H1 (cell line): ENCODE data around the gene KRTAP12-2.

ENCODE experiments used
- HDAC6 ChIP-seq: IDR thresholded peaks from one replicate; pipeline ENCODE4 v1.7.1; 2012; ENCODE audit warnings: low read depth, mild to moderate bottlenecking, inconsistent platforms, low read length, moderate library complexity
- KDM5A ChIP-seq: fragments of 200-600 bp; IDR thresholded peaks from 2 replicates; pipeline ENCODE4 v1.7.1; 2012; ENCODE audit warnings: mild to moderate bottlenecking, low read length, inconsistent platforms, mixed read lengths
- MAFK ChIP-seq: IDR thresholded peaks from 2 replicates; pipeline ENCODE4 v1.6.1; 2012; ENCODE audit warnings: low read depth, mild to moderate bottlenecking, improper control_type of control experiment, low read length
- NANOG ChIP-seq: IDR thresholded peaks from 2 replicates; pipeline ENCODE4 v1.6.1; 2011; ENCODE audit warnings: low read length, low read depth, mild to moderate bottlenecking, inconsistent platforms; ENCODE audit not compliant: insufficient read depth, poor library complexity, severe bottlenecking
- PHF8 ChIP-seq: fragments of 200-600 bp; sonication (generic); conservative IDR thresholded peaks from 2 replicates; pipeline ENCODE4 v1.7.1; 2012; ENCODE audit warnings: low read depth, mild to moderate bottlenecking, inconsistent platforms, low read length, moderate library complexity
- POLR2A ChIP-seq, 2 experiments: IDR thresholded peaks; 1 replicate in 1 of 2; 2 replicates in 1 of 2; pipeline ENCODE4 v1.6.1; 2011; ENCODE audit warnings: low read depth in 2 of 2, low read length in 2 of 2, mild to moderate bottlenecking in 2 of 2; ENCODE audit errors: control extremely low read depth in 1 of 2
- RFX5 ChIP-seq: IDR thresholded peaks from 2 replicates; pipeline ENCODE4 v1.6.1; 2011; ENCODE audit warnings: low read depth, low read length, improper control_type of control experiment, borderline replicate concordance
- SP1 ChIP-seq: IDR thresholded peaks from 2 replicates; pipeline ENCODE4 v1.6.1; 2011; ENCODE audit warnings: low read depth, low read length
- TF ChIP-seq, protein P1 (sequence below), 3 experiments: IDR thresholded peaks; 1 replicate in 2 of 3; 2 replicates in 1 of 3; pipeline versions ENCODE4 v1.5.1 to v1.6.1; 2011; ENCODE audit warnings: low read length in 3 of 3, mild to moderate bottlenecking in 3 of 3, inconsistent platforms in 2 of 3, low read depth in 1 of 3, moderate library complexity in 1 of 3; ENCODE audit not compliant: insufficient read depth in 1 of 3; ENCODE audit errors: control extremely low read depth in 1 of 3
- TF ChIP-seq, protein P2 (sequence below): IDR thresholded peaks from 2 replicates; pipeline ENCODE4 v1.6.1; 2011; ENCODE audit warnings: low read length, improper control_type of control experiment

DNA sequence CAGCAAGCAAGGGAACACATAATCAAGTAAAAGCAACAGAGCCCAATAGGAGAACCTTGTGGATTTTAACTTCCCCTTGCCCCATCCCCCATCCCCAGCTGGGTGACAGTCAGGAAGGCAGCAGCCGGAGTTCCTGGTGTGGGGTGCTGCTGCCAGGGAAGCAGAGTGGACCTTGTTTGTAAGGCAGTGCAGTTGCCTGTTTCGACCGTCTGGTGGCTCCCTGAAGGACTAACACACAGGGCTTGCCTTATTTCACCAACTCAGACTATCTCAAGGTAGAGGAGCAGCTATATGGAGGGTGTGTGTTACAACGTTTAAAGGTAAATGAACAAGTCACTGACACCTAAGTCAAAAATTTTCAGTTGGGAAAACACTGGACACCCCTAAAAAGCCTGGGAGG lies 48.2 kb downstream of the KRTAP12-2 start:
- TF ChIP-seq, protein P1, sequence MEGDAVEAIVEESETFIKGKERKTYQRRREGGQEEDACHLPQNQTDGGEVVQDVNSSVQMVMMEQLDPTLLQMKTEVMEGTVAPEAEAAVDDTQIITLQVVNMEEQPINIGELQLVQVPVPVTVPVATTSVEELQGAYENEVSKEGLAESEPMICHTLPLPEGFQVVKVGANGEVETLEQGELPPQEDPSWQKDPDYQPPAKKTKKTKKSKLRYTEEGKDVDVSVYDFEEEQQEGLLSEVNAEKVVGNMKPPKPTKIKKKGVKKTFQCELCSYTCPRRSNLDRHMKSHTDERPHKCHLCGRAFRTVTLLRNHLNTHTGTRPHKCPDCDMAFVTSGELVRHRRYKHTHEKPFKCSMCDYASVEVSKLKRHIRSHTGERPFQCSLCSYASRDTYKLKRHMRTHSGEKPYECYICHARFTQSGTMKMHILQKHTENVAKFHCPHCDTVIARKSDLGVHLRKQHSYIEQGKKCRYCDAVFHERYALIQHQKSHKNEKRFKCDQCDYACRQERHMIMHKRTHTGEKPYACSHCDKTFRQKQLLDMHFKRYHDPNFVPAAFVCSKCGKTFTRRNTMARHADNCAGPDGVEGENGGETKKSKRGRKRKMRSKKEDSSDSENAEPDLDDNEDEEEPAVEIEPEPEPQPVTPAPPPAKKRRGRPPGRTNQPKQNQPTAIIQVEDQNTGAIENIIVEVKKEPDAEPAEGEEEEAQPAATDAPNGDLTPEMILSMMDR (IDR thresholded peaks at IDR 0.05; ENCODE audit: control extremely low read depth in 1 of 3, insufficient read depth in 1 of 3, low read depth in 1 of 3, low read length in 3 of 3) = peak; percentile 58 to 69 (median 67)
- TF ChIP-seq HDAC6 (no peak), MAFK (no peak), PHF8 (no peak), RFX5 (no peak), SP1 (no peak), KDM5A (no peak), POLR2A (IDR thresholded peaks at IDR 0.05; ENCODE audit: control extremely low read depth in 1 of 2, low read depth in 2 of 2, low read length in 2 of 2) (no peak), NANOG (no peak)
- TF ChIP-seq, protein P2, sequence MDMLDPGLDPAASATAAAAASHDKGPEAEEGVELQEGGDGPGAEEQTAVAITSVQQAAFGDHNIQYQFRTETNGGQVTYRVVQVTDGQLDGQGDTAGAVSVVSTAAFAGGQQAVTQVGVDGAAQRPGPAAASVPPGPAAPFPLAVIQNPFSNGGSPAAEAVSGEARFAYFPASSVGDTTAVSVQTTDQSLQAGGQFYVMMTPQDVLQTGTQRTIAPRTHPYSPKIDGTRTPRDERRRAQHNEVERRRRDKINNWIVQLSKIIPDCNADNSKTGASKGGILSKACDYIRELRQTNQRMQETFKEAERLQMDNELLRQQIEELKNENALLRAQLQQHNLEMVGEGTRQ = no peak
